DMS79 treated with DMSO at 0.1 percent for 48 hours (cell line): ENCODE measurements around the gene BPIFA3.
A peak's percentile ranks its signal among the peaks of the same experiment; 100 is the strongest.

ENCODE experiments used
- DNase-seq: peaks from one replicate; lab custom pipeline; 2025; lab: John Stamatoyannopoulos, UW

BPIFA3 gene

DNA sequence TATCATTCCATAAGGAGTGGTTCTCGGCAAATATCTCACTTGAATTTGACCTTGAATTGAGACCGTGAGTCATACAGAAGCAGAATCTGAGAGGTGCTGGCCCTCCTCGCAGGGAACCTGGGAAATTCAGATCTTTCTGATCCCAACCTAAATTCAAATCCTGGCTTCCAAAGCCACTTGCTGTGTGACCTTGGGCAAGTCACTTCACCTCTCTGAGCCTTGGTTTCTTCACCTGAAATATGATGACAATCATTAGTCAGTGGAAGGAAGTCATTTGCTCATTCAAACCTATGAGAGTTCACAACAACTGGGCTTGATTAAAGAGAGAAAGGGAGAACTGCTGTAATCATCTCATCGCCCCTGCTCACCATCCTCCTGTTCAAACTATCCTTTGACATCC lies 7.2 kb downstream of the BPIFA3 start:
- DNase-seq, result no peak

DNA sequence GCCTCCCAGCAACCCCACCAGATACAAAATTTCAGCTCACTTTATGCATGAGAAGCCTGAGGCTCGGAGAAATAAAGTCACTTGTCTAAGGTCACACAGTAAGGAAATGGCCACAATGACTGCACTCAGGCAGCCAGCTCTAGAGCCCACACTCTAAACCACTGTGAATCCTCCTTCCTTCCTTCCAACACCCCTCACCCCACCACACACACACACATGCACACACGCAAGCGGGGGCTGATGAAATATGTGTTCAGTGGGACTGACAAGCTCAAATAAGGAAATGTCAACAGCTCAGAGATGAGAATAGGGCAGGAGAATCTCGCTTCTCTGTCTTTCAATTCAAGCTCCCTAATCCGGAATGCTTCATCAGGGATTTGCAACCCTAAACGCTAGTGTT lies 12.7 kb downstream of the BPIFA3 start:
- DNase-seq, result no peak

DNA sequence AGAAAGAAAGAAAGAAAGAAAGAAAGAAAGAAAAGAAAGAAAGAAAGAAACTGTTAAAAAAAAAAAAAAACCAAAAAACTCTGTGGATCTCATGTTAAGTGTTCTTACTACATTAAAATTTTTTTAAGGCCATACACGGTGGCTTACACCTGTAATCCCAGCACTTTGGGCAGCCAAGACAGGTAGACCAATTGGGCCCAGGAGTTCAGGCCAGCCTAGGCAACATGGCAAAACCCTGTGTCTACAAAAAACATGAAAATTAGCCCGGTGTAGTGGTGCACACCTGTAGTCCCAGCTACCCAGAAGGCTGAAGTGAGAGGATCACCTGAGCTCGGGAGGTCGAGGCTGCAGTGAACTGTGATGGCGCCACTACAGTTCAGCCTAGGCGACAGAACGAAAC lies 14.1 kb downstream of the BPIFA3 start:
- DNase-seq, result no peak

DNA sequence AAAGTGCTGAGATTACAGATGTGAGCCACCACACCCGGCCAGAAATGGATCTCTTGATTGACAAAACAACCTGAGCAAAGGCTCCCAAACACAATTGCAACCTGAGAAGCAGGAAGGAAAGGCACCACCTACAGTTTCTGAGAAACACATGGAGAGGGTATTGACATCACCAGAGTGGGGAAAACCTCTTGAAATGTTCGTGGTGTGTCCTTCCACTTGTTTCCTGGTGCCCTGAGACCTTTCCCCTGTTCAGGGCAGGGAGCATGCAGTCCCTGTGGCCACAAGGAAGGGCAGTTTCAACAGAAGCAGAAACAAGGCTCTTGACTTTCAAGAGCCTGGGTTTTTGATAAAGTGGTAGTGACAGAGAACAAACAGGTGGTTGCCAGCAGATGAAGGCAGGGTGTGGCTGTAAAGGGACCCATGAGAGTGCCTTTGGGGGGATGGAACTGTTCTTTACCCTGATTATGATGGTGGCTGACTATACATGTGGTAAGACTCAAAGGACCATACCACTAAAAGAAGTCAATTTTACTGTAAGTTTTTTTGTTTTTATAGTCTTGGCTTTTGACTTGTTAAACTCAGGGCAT lies 15.4 kb downstream of the BPIFA3 start:
- DNase-seq, result peak; percentile 35

DNA sequence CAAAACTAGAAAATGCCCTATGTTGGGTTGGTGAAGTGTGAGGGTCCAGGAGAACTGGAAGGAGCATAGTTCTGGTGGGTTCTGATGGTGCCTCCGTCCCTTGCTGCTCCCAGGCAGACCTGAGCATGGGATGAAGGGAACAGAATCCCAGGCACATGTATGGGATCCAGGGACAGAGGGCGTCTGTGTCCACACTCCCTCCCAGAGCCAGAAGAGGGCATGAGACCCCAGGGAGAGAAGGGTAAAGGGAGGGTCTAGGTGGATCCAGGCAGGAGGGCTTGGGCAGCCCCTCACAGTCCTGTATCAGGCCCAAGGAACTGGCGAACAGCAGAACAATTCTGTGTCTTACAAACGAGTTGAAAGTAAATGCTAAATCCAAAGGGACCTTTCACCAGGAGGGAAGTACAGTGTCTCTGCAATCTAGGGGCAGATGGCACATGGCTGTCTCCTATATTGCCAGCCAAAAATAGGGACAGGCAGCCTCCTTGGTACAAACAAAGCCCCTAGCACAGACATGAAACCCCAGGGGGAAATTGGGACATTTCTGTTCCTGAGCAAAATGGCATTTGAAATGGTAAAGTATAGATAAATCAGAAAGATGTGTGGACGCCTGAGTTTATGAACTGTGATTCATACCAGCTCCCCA lies 16.1 kb downstream of the BPIFA3 start:
- no peak for DNase-seq

DNA sequence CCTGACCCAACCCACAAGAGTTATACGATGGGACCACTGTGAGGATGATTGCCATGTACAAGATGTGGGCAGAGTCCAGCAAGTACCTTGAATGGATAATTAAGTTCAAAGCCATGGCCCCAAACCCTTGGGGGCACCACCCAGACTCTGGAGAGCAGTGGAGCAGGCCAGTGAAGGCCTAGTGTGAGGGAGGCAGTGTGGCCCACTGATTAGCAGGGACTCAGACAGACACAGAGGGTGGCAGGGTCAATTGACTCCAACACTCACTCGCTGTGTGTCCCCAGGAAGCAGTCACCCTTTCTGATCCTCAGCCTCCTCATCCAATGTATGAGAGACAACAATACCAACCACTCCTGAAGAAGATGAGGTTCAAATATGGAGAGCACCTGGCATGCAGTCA lies 16.9 kb downstream of the BPIFA3 start:
- DNase-seq, result no peak

DNA sequence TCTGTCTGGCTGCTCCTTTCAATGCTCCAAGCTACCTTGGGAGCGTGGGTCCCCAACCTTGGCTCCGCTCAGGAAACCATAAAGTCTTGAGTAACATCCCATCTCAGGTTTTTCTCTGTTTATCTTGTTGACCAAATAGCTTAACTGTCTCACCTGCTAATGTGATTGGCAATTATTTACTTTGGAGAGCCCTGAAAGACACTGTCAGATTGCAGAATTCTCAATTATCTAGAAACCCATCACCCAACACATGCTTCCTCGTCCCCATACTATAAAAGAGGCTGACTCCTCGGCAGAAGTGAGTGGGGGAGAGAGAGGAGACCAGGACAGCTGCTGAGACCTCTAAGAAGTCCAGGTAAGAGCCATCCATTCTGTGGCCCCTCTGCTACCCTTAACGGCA lies 18.5 kb downstream of the BPIFA3 start, which contains the start of gene BPIFA1:
BPIFA1 (plus strand) TSS at position 301 of the 400 bp plus-strand sequence. CDS start 1,716 bp downstream, outside the sequence.
- no peak for DNase-seq

DNA sequence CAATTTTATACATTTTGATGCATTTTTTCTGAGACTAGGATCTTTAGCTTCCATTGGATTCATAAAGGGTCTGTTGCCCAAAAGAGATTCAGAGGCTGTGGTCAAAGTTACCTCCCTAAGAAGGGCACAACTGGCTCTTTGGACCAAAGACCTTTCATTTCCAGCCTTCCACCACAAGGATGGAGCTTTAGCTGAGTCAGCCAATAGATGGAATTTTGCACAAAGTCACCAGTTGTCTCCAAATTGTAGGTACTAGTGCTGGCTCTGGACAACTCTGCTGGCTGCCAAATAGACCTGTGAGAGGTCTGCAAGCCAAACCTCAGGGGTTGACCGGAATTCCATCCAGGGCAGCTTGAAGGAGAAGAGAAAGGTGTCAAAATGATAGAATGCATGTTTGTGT lies 19.2 kb downstream of the BPIFA3 start:
- DNase-seq, result no peak

DNA sequence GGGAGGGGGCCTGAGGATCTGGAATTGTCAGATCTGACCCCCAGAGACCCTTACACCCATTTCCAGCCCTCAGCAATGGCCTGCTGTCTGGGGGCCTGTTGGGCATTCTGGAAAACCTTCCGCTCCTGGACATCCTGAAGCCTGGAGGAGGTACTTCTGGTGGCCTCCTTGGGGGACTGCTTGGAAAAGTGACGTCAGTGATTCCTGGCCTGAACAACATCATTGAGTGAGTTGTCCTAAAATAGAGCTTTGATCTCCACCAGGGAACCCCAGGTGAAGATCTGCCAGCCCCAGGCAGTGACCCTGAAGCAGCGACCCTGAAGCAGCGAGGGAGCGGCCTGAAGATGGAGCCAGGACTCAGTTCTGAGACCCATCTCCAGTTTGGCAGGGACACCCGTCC lies 20.8 kb downstream of the BPIFA3 start:
- no peak for DNase-seq

DNA sequence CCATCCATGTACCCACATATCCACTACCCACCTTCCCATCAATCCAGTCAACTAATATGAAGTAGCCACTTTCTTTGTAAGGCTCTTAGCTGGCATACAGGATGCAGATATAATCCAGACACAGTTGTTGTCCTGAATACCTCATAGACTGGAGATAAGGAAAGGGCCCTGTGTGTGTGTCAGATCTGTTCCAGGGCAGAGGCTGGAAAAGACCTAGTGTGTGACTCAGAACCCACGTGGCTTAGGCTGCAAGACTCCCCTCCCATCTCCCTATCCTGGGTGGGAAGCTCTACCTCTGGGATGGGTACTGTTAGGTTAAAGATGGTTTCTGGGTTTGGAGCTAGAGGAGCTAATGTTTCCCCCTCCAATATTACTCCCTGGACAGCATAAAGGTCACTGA lies 22.3 kb downstream of the BPIFA3 start:
- DNase-seq, result no peak

DNA sequence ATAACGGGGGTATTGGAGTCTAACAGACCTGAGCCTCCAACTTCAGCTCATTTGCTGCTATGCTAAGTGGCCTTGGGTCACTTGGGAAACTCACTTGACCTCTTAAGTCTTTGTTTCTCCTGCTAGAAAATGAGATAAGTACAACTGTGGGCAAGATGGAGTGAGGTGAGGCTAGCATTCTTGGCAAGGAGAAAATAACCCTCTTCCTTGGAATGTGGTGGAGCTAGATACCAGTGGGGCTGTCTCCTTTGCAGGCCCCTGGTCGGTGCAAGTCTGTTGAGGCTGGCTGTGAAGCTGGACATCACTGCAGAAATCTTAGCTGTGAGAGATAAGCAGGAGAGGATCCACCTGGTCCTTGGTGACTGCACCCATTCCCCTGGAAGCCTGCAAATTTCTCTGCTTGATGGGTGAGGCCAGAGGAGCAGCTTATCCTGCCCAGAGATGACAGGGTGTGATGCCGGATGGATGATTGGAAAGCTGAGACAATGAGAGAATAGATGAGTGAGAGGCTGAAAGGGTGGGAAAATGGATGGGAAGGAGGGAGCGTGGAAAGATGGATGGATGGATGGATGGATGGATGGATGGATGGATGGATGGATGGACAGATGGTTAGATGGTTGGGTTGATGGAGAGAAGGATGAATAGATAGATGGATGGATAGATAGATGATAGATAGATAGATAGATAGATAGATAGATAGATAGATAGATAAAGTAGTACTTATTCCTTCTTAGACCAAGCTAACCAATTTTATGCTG lies 23.0 kb downstream of the BPIFA3 start:
- no peak for DNase-seq

DNA sequence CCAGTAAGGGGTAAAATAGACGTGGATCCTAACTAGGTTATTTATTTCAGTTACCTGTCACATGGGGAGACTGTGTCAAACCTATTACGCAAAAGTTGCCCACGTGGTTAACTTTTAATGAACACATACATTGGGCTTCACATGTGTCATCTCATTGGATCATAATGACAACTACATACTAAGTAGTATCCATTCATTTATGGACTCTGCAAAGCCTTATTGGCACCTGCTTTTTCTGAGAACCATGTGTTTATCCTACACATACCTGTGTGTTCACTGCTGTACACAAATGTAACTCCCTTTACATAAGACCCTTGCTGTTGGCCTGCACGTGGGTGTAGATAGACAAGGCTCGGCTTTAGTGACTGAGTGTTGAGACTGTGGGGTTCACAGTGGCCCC lies 23.8 kb downstream of the BPIFA3 start:
- DNase-seq, result no peak

DNA sequence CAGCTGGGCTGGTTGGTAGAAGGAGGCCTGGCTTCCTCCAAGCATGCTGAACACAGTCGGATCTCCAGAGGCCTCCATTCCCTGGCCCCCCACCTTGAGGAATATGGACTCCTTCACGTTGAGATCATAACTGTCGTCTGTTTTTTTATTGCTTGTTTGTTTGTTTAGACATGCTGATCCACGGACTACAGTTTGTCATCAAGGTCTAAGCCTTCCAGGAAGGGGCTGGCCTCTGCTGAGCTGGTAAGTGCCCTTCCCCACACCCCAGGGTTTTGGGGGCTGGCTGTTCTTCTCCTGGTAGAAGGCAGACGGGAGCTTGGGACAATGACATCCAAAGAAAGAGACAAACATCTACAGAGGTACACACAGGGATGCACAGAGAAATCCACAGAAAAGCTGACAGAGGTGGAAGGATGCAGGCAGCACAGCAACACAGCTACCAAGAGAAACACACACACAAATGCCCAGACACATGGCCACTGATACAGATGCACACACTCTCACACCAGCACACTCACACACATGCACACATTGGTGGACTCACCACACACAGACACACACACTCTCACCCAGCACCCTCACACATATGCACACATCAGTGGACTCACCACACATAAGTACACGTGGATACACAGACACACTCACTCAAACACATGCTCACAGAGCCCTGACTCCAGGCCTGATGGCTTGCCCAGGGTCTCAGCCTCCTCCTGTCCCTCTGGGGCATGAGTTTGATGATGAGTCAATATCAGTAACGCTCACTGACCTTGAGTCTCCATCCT lies 25.4 kb downstream of the BPIFA3 start:
- DNase-seq, result no peak

DNA sequence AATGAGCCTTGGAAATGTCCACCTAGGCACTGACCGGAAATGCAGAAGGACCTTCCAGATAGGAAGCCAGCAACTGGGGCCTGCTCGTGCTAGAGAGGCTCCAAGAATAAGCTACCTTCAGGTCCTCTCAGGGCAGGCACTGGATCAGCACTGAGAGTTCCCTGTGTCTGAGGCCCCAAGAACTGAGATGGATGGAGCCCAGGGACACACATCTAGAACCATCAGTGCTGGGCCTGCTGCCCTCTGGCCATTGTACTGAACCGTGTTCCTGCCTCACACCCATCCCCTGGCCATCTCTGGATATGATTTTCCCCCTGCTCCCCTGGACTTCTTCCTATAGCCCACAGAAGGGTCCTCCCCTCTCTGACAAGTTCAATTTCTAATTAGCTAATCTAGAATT lies 28.9 kb downstream of the BPIFA3 start:
- no peak for DNase-seq

DNA sequence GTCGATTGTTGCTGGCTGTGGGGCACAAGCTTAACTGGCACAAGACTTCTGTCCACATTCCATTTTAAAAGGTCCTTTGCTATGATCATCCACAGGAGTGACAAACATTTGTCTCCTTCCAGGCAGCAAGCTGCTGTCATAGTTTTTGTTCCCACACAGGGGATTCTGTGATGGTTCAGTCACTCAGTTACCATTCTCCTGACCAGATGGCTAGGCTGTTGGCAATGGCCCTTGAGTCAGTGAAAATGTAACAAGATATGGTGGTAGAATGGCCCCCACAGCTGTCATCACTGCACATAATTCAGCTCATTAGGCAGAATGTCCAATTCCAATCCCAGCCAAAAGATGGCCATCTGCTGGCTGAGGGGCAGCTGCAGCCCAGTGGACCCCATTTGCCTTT lies 32.3 kb downstream of the BPIFA3 start:
- no peak for DNase-seq

DNA sequence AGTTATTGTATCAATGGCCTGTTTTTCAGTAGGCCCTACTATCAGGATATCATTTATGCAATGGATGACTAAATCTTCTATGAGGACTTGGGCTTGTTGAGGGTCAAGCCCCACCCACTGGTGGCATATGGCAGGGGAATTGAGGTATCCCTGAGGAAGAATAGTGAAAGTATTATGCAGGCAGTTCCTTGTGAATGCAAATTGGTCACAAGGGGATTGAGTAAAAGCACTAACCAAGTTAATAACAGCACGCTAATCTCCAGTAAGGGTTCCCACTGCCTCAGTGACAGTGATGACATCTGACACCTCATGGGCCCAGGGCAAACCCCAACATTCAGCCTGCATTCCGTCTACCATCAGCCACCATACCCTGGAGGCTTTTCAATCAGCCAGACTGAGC lies 33.5 kb downstream of the BPIFA3 start:
- no peak for DNase-seq

DNA sequence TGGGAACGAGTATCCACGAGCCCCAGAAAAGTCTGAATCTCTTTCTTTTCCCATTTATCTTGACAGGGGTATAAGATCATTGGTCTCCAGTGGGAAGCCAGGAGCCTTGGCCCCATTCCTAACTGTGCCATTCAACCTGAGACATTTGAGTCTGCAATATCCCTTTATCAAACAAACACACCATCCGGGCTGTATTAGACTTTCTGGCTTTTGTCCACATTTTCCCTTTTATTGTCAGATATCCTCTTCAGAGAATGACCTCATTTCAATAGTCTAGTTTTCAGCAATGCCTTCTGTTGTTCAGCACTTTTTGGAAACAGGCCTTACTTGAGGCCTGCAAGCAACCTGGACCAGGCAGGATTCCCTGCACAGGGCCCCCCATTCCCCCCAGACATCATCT lies 34.3 kb downstream of the BPIFA3 start:
- DNase-seq, result no peak

DNA sequence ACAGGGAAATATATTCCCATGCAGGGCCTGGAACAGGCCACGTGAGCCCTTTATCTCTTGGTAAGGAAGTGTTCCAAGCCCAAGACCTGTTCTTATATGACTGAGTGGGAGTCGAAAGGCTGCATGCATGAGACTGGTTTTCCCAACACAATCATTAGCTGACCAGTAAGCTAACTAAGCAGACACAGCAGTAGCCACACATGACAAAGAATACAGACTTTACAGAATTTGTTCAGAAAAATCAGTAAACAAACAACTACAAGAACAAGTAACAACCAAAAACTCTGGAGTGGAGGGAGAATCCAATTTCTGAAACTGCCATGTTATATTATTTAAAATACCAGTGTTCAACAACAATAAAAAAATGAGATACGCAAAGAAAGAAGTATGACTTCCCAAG lies 35.3 kb downstream of the BPIFA3 start:
- no peak for DNase-seq

DNA sequence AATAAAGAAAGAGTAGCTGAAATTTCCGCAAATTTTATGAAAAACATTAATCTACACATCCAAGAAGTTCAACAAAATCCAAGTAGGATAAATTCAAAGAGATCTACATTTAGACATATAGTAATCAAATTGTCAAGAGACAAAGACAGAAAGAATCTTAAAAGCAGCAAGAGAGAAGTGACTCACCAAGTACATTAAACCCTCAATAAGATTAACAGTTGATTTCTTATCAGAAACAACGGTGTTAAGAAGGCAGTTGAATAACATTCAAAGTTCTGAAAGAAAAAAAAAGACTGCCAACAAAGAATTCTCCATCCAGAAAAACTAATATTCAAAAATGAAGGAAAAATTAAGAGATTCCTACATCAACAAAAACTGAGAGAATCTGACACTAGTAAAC lies 37.9 kb downstream of the BPIFA3 start:
- DNase-seq, result no peak

DNA sequence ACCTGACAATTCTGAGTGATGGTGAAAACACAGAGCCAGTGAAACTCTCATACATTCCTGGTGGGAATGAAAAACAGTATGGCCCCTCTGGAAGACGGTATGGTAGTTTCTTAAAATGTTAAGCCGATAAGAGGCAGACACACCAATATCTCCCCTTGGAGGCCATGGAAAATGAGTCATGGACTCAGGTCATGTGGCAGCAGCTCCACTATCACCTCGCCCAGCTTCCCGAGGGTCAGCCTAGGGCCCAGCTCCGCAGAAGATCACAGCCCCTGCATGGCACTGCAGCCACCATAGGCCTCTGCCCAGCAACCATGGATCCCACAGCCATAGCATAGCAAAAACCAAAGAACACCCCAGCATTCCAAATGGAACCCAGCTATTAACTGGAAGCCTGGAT lies 40.1 kb downstream of the BPIFA3 start:
- DNase-seq, result no peak

DNA sequence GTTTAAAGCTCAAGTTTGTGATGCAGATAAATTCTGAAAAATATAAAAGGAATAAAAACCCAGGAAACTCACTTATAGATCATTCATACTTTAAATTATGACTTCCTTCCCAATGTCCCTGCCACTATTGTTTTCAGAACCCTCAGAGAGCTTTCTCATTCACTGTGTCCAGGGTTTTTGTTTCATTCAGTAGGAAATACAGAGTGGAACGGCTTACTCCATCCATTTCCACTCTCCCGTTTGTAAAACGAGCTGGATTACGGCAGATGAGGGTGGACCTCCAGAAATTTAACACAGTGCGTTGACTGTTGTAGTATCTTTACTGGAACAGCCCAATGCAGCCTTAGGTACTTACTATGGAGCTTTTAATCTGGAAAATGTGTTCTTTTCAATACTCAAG lies 42.2 kb downstream of the BPIFA3 start:
- DNase-seq, result no peak

DNA sequence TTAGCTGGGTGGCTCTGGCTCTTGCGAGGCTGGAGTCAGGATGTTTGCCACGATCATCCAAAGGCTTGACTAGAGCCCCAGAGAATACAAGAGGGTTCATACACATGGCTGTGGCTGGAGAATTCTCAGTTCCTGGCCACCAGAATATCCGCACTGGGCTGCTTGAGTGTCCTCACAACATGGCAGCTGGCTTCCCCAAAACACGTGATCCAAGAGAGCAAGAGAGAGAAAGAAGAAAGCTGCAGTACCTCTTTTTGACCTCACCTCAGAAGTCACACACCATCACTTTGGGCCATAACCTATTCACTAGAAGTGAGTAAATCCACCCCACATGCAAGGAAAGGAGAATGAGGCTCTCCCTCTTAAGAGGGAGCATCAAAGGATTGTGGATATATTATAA lies 44.3 kb downstream of the BPIFA3 start:
- no peak for DNase-seq

DNA sequence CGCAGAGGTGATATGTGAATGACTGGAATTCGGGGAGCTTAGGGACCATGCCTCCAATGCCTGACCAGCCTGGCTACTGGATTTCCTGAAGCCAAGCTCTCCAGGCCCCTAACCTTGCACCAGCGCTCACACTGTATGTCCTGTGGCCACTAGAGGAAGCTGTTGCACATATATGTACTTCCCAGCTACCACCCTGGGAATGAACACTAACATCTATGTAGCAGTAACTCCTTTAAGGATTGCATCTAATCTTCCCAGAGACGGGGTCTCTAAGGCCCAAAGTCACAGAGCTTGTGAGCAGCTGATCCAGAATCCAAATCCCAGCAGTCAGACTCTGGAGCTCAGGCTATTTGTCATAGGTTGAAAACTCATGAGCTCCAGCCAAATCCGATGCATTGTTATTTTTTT lies 45.5 kb downstream of the BPIFA3 start:
- DNase-seq, result peak; percentile 2
